Mammary epithelial cell (primary cell): Measurements from ENCODE around the gene FHIT.

Source experiments
- EZH2 ChIP-seq: IDR thresholded peaks from 2 replicates; pipeline ENCODE4 v1.6.1; 2012; ENCODE audit warnings: low read length, inconsistent platforms, borderline replicate concordance
- TF ChIP-seq, protein P1 (sequence below), 2 donors: IDR thresholded peaks in 1 of 2; conservative IDR thresholded peaks in 1 of 2; 2 replicates each; pipeline ENCODE4 v1.5.1; 2011 to 2012; ENCODE audit warnings: inconsistent platforms in 2 of 2, low read length in 2 of 2, mild to moderate bottlenecking in 2 of 2, control low read depth in 1 of 2, low read depth in 1 of 2; ENCODE audit not compliant: insufficient read depth in 1 of 2; ENCODE audit errors: extremely low read depth in 1 of 2

DNA sequence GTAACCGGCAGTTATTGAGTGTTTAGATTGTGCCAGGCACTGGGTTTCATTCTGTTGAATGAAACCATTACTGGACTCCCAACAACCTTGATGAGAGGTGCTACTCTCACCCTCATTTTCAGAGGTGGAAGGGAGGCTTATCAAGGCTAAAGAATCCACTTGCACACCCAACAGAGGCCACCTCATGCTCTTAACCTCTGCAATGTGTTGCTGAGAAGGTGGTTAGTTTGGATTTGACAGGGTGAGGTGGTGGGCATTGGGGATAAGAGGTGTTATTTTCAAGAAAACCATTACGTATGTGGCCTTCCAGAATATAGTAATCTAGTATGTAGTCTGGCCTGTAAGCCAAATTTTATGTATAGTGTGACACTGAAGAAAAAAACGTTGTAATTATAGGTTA, 73.1 kb downstream of the FHIT start:
- TF ChIP-seq, protein P1, sequence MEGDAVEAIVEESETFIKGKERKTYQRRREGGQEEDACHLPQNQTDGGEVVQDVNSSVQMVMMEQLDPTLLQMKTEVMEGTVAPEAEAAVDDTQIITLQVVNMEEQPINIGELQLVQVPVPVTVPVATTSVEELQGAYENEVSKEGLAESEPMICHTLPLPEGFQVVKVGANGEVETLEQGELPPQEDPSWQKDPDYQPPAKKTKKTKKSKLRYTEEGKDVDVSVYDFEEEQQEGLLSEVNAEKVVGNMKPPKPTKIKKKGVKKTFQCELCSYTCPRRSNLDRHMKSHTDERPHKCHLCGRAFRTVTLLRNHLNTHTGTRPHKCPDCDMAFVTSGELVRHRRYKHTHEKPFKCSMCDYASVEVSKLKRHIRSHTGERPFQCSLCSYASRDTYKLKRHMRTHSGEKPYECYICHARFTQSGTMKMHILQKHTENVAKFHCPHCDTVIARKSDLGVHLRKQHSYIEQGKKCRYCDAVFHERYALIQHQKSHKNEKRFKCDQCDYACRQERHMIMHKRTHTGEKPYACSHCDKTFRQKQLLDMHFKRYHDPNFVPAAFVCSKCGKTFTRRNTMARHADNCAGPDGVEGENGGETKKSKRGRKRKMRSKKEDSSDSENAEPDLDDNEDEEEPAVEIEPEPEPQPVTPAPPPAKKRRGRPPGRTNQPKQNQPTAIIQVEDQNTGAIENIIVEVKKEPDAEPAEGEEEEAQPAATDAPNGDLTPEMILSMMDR (conservative IDR thresholded peaks at IDR 0.05 in 1 of 2, IDR thresholded peaks at IDR 0.05 in 1 of 2; ENCODE audit: extremely low read depth in 1 of 2, insufficient read depth in 1 of 2, low read depth in 1 of 2, low read length in 2 of 2): no peak
- TF ChIP-seq EZH2: no peak
